SHP77 treated with DMSO at 0.1 percent for 48 hours (cell line): ENCODE measurements around the gene CLEC20A.
A peak's percentile ranks its signal among the peaks of the same experiment; 100 is the strongest.

Source experiments
- DNase-seq: peaks from one replicate; lab custom pipeline; 2025; lab: John Stamatoyannopoulos, UW

Gene CLEC20A

GRCh38 chr1:178496410-178497135, at the start of gene CLEC20A:
Gene CLEC20A (minus strand): TSS chr1:178496964. CDS start chr1:178496939, 25 bp downstream.
- DNase-seq, result no peak

- no peak for DNase-seq
Measured at GRCh38 chr1:178544531-178544930, 47.8 kb upstream of the CLEC20A start.

GRCh38 chr1:178543290-178543607, 46.5 kb upstream of the CLEC20A start:
- DNase-seq, result no peak

- peak; percentile 27 for DNase-seq
Measured at GRCh38 chr1:178542554-178543289, 46.0 kb upstream of the CLEC20A start.

GRCh38 chr1:178541829-178542553, 45.2 kb upstream of the CLEC20A start:
- no peak for DNase-seq

GRCh38 chr1:178541379-178541778, 44.6 kb upstream of the CLEC20A start:
- DNase-seq, result no peak

GRCh38 chr1:178540646-178541045, 43.9 kb upstream of the CLEC20A start:
- DNase-seq, result no peak

GRCh38 chr1:178540204-178540603, 43.4 kb upstream of the CLEC20A start:
- DNase-seq, result no peak

- DNase-seq, result no peak
Measured at GRCh38 chr1:178539291-178539690, 42.5 kb upstream of the CLEC20A start.

- DNase-seq, result no peak
Measured at GRCh38 chr1:178538192-178538916, 41.6 kb upstream of the CLEC20A start.

- no peak for DNase-seq
Measured at GRCh38 chr1:178537382-178538090, 40.8 kb upstream of the CLEC20A start.

- no peak for DNase-seq
Measured at GRCh38 chr1:178536844-178537371, 40.1 kb upstream of the CLEC20A start.

- no peak for DNase-seq
Measured at GRCh38 chr1:178536329-178536728, 39.6 kb upstream of the CLEC20A start.

GRCh38 chr1:178534137-178534868, 37.5 kb upstream of the CLEC20A start:
- no peak for DNase-seq

- DNase-seq, result no peak
Measured at GRCh38 chr1:178533121-178533946, 36.6 kb upstream of the CLEC20A start.

GRCh38 chr1:178532392-178532791, 35.6 kb upstream of the CLEC20A start:
- peak; percentile 61 for DNase-seq

GRCh38 chr1:178531887-178532286, 35.1 kb upstream of the CLEC20A start:
- DNase-seq, result no peak

GRCh38 chr1:178530502-178530901, 33.7 kb upstream of the CLEC20A start:
- no peak for DNase-seq

- DNase-seq, result no peak
Measured at GRCh38 chr1:178530037-178530402, 33.3 kb upstream of the CLEC20A start.
